Measurements from ENCODE around the gene METRNL.
"Not testable (repeated sequence)": the region's sequence is repeated elsewhere in the genome, so short reads cannot be mapped to it uniquely, and the experiment has no call there.

METRNL gene

DNA sequence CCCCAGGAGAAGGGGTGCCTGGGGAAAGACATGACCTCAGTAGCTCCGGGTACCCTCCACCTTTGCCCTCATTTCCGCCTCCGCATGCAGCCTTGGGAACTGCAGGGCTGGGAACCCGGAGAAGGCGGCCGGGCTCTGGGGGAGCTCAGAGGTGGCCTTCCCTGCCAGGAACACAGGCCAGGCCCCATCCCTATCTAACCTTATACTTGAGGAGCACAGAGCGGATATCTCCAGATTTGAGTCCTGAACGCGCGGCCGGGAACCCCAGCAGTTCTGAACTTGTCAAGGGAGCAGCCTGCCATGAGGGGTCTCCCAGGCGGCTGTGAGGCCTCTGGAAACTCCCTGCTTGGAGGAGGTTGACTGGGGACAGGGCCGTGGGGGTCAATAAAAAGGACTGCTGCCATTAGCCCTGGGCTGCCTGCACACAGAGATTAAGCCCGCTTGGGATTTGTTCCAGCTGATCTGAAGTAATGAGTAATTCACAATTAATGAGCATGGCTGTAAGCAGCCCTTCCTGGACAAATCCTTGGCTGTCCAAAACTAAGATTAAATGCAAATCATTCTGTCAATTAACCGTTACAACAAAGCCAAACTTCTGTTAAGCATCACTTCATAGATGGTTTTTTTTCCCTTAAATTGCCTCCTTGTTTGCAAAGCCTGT is 26.3 kb upstream of the METRNL start:
- no peak for DNase-seq

DNA sequence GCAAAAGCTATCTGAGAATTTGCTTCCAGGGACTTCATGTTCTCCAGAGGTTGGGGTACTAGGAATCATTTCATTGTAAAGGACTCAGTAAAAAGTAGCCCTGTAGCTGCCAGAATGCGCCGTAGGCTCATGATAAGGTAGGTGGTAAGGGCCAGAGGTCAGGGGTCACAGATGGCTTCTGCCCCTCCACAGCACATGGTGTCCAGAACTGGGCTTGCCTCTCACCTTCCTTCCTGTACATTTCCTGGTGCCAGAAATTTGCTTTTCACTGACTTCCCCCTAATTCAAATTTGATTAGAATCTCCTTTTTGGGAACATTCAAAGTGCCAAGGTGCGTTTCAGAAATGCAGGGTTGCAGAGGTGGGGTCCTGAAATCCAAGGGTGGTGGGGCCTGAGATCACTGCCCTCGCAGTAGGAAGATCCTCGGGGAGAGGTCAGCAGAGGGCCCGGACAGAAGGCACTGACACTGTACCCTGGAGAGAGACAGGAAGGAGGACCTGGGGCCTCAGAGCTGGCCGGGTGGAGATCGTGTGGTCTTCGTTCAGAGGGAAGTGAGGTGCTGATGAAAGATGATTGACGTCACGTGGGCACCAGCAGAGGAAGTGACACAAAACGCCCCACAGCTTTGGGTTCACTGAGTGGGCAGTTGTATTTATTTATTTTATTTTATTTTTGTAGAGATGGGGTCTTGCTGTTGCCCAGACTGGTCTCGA is 25.5 kb upstream of the METRNL start:
- peak; percentile 40 for DNase-seq

DNA sequence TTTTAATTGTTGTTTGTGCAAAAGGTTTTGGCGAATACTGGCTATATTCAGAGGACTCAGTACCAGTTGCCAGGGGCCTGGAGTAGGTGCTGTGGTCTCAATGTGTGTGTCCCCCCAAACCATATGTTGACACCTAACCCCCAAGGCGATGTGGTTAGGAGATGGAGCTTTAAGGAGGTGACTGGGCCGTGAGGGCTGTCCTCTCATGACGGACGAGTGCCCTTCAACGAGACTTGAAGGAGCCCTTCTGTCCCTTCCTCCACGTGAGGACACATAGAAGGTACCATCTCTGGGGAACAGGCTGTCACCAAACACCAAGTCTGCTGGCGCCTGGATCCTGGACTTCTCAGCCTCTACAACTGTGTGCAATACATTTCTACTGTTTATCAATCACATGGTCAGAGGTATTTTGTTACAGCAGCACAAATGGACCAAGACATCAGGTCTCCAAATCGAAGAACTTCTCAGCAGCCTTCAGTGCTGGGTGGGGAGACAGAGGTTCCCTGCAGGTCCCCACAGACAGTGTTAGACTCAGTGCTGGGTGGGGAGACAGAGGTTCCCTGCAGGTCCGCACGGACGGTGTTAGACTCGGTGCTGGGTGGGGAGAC is 24.8 kb upstream of the METRNL start:
- no peak for DNase-seq

GRCh38 chr17:83055176-83055575 is 24.2 kb upstream of the METRNL start:
- not testable (repeated sequence) for DNase-seq

DNA sequence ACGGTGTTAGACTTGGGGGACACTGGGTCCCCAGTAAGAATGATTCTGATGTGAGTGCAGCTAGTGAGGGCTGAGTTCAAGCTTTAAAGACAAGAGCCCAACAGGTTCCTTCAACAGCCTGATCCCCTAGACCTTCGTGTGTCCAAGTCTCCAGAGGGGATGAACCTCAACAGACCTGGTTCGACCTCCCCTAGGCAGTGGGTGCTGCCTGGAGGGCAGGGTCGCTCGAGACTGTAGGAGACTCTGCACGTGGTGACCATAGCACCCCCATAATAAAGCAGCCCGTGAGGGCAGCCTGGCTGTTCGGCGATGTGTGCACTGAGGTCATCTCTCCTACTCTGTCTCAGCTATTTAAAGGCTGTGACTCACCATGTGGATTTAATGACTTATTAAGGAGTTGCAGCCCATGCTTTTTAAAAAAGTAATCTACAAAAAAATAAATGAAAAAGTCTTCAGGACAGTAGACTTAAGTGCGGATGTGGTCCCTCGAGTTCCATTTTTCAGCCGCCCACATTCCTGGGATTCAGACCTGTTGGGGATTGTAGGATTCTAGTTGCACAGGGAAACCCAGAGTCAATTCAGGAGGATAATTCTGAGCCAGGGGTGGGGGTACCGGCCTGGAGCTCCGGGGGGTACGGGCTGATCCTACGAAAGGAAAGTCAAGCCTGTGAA is 23.4 kb upstream of the METRNL start:
- no peak for DNase-seq

DNA sequence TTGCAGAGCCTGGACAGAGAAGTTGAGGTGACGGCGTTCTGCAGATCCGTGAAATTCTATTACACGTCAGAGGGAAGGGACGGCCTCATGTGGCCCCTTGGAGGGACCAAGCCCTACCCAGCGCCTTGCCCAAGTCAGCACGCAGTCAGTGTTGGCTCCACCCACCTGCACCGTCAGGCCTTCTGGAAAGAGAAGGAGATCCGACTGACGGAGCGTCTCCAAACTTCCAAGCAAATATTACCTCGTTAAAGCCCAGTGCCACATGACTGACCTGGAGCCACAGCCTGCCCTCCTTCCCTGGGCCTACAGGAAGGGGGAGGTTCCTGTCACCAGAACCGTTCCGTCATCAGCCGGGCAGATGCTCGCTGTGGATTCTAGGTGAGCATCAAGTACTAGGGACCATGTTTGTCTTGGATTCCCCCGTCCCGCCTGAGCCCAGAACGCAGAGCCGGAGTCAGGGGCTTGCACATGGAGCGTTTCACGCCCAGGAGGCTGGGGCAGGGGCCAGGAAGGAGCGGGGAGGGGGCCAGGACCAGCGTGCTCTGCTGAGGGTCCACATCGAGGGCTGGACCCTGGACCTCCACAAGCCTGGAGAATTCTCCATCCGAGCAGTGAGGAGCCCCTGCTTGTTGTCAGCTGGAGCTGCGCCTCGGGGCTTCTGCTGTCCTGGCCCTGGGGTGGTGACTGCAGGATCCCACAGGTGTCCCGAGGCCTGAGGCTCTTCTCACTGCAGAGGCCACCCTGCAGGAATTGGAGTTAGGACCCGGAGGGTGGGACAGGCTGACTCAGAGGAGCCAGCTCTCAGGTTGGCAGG is 22.6 kb upstream of the METRNL start:
- DNase-seq = no peak

DNA sequence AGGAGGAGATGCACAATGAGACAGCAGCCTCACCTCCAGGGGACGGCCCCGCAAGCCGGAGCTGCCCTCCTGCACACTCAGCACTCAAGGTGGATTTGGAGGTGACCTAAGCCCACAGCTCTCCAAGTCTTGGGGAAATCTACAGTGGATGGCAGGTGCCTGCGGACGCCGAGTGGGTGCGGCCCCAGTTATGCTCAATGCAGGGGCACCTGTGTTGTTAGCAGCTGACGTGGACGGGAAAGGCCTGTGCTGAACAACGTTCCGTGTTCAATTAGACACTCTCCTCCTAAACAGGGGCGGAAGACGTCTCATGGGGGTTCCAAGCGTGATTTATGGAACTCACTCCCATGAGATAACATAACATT is 22.0 kb upstream of the METRNL start:
- no peak for DNase-seq

- DNase-seq = no peak
These were observed 21.6 kb upstream of the METRNL start for GRCh38 chr17:83057793-83058265.

GRCh38 chr17:83058266-83058798 is 21.1 kb upstream of the METRNL start:
- DNase-seq = no peak

GRCh38 chr17:83061586-83061985 is 17.8 kb upstream of the METRNL start:
- no peak for DNase-seq

- DNase-seq = no peak
These were observed 17.2 kb upstream of the METRNL start for GRCh38 chr17:83062011-83062817.

DNA sequence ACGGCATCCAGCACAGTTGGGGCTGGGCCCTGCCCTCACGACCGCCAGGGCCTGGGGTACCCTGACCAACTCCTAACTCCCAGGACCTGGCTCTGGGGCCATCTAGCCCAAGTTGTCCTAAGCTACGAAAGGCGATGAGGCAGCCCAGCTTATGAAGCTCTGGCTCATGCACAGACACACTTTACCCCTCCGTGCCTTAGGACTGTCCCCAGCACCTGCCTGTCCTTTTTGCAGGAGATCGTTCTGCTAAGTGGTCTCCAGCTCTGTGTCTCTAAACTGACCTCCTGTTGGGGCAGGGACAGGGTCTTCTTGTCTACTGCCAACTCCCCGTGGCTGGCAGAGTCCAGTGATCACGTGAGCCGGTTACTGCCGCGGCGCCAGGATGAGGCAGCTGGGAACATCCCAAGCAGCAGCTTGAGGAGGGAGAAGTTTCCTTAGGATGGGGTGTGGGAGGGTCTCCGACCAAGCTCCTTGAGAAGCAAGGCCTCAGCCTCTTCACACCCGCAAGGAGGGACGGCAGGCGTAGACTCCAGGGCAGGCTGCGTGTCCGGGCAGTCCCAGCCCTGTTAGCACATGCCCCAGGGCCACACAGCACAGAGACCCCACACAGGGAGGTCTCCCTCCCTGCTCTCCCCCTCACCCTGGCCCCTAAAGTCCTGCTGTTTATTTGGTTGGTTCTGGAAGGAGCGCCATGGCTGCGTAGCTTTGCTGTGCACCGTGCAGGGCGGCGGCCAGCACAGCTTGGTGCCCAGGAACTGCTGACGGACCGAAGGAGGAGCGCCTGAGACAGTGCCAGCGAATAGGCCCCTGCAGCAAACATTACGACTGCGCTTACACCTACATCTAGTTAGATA is 16.4 kb upstream of the METRNL start:
- DNase-seq = no peak

DNA sequence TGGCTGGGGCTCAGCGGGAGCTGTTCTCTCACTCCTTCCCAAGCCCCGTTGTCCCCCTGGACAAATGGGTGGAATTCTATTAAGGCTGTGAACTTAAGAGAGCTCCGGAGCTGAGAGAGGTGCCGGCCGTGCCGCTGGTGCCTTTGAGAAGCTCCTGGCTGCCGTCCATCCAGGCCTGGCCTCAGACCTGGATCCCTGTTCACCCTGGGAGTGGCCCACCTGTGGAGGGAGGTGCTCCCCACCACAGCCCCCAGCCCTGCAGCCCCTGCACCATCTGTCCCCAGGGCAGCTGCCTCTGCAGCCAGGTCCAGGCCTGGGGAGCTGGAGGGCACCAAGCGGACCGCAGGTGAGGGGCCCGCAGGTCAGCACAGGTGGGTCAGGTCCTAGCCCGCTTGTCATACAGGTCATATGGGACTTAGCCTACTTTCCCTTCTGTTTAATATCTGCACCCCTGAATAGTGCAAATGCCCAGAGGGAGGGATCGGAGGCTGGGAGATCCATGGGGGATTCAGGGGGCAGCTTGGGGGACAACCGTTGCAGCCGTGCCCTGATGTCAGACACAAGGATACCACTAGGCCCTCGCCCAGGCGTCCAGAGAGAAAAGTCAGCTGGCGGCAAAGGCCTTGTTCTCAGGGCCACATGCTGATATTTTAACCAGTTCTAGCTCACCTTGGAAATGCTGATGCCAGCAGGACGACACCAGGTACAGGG is 15.2 kb upstream of the METRNL start:
- no peak for DNase-seq

DNA sequence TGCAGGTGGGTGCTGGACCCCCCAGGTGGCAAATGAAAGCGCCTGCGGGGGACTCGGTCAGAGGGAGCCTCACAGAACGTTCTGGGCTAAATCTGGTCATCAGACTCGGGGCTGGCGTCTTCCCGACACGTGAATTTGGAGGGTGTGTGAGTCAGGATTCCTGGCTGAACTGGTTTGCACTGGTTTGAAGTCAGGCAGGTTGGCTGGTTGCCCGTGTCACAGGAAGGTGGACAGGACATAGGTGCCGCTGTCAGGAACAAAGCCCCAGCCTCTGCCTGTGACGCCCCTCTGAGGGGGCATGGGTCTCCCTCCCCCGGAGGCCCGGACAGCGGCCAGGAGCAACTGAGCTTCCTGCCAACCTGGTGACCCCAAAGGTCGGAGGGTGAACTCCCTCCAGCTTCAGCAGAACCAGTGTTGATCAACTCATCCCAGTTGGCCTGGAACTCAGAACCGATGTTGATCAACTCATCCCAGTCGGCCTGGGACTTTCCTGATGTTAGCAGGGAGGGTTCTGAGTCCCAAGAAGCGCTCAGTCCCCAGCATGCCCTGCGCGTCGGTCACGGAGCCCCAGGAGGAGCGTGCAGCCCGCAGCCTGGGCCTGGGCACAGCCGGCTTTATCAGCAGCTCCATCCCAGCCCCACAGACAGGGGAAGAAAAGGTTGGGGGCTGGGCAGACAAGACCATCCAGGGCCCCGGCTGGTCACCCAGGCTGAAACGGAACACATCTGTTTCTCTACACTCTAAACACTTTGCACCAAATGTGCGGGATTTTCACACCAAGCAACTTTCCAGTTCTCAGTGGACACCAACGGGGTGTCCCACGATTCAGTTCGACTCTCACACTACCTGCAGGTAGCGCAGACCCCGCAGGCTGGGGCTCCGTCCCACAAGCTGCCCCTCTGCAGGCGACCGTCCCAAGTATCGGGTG is 14.4 kb upstream of the METRNL start:
- no peak for DNase-seq

GRCh38 chr17:83065660-83066542 is 13.5 kb upstream of the METRNL start:
- no peak for DNase-seq

- not testable (repeated sequence) for DNase-seq
These were observed 12.9 kb upstream of the METRNL start for GRCh38 chr17:83066543-83066890.

- no peak for DNase-seq
These were observed 12.2 kb upstream of the METRNL start for GRCh38 chr17:83067071-83067717.

Data from activated CD4-positive, alpha-beta T cell treated with anti-CD3 and anti-CD28 coated beads, Interleukin-2, amount 50 U/mL, for 16 hours (primary cell).